Astrocyte (in vitro differentiated cells and primary cell): ENCODE results near the gene C1orf226. TPM values are rescaled to one million over a fixed set of nuclear protein-coding genes. Genes with fewer than 3 reads are reported as not detected.

Experiments used
- DNase-seq: peaks from one replicate; pipeline ENCODE4 v3.0.0-alpha.2; 2010; ENCODE audit warnings: low read depth
- FAIRE-seq: peaks from 2 replicates; lab custom pipeline; 2011; peaks lifted over from hg19 to GRCh38; lab: Jason Lieb, UNC
- H2AFZ ChIP-seq: 2 replicates; pipeline ENCODE4 v1.6.0; 2012; ENCODE audit warnings: low read depth, low read length, inconsistent platforms
- H3K27ac ChIP-seq: 2 replicates; pipeline ENCODE4 v1.5.1; 2011; ENCODE audit warnings: low read depth, low read length, inconsistent platforms
- H3K27me3 ChIP-seq: 2 replicates; pipeline ENCODE4 v1.6.0; 2011; ENCODE audit warnings: low read length, inconsistent platforms; ENCODE audit not compliant: insufficient read depth
- H3K36me3 ChIP-seq: 2 replicates; pipeline ENCODE4 v1.5.1; 2011; ENCODE audit warnings: low read length, inconsistent platforms; ENCODE audit not compliant: insufficient read depth
- H3K4me1 ChIP-seq: 2 replicates; pipeline ENCODE4 v1.5.1; 2011; ENCODE audit warnings: low read length, inconsistent platforms; ENCODE audit not compliant: insufficient read depth
- H3K4me2 ChIP-seq: 2 replicates; pipeline ENCODE4 v1.6.0; 2012; ENCODE audit warnings: low read length, inconsistent platforms
- H3K4me3 ChIP-seq: 2 replicates; pipeline ENCODE4 v1.5.1; 2011; ENCODE audit warnings: low read depth, mild to moderate bottlenecking, low read length, inconsistent platforms; ENCODE audit not compliant: insufficient read depth
- H3K79me2 ChIP-seq: 2 replicates; pipeline ENCODE4 v1.6.0; 2012; ENCODE audit warnings: mild to moderate bottlenecking, low read length, inconsistent platforms; ENCODE audit not compliant: insufficient read depth
- H3K9ac ChIP-seq: 2 replicates; pipeline ENCODE4 v1.6.0; 2012; ENCODE audit warnings: mild to moderate bottlenecking, low read length, inconsistent platforms
- H3K9me3 ChIP-seq: 2 replicates; pipeline ENCODE4 v1.5.1; 2012; ENCODE audit warnings: low read depth, mild to moderate bottlenecking, low read length, inconsistent platforms; ENCODE audit not compliant: insufficient read depth
- H4K20me1 ChIP-seq: 2 replicates; pipeline ENCODE4 v1.6.0; 2012; ENCODE audit warnings: low read length, inconsistent platforms; ENCODE audit not compliant: insufficient read depth
- H3K27ac Mint-ChIP-seq: one replicate; pipeline ENCODE4 v1.8.0; 2021; ENCODE audit warnings: mild to moderate bottlenecking, mixed read lengths; ENCODE audit not compliant: unreplicated experiment
- H3K27me3 Mint-ChIP-seq: one replicate; pipeline ENCODE4 v1.8.0; 2021; ENCODE audit warnings: low read depth, mixed read lengths; ENCODE audit not compliant: unreplicated experiment
- H3K36me3 Mint-ChIP-seq: one replicate; pipeline ENCODE4 v1.8.0; 2021; ENCODE audit warnings: low read depth, mixed read lengths; ENCODE audit not compliant: unreplicated experiment
- H3K4me1 Mint-ChIP-seq: one replicate; pipeline ENCODE4 v1.8.0; 2021; ENCODE audit warnings: low read depth, mixed read lengths; ENCODE audit not compliant: unreplicated experiment
- H3K4me3 Mint-ChIP-seq: one replicate; pipeline ENCODE4 v1.8.0; 2021; ENCODE audit warnings: mild to moderate bottlenecking, moderate library complexity, mixed read lengths; ENCODE audit not compliant: unreplicated experiment
- H3K9me3 Mint-ChIP-seq: one replicate; pipeline ENCODE4 v1.8.0; 2021; ENCODE audit warnings: mild to moderate bottlenecking, mixed read lengths; ENCODE audit not compliant: unreplicated experiment
- EZH2 ChIP-seq: IDR thresholded peaks from 2 replicates; pipeline ENCODE4 v1.6.1; 2012; ENCODE audit warnings: mild to moderate bottlenecking, low read length, inconsistent platforms; ENCODE audit not compliant: insufficient read depth
- total RNA-seq: library from RNA; stranded (reverse); gene quantifications from 2 replicates; pipeline ENCODE4 v1.2.1, GENCODE V29; 2021
- TF ChIP-seq, protein P1 (sequence below): IDR thresholded peaks from 2 replicates; pipeline ENCODE4 v1.5.1; 2011; ENCODE audit warnings: low read depth, mild to moderate bottlenecking, inconsistent platforms, low read length, moderate library complexity; ENCODE audit not compliant: insufficient read depth

Gene C1orf226
- total RNA-seq, 1 donor from 2014 or later: 0.73 TPM

DNA sequence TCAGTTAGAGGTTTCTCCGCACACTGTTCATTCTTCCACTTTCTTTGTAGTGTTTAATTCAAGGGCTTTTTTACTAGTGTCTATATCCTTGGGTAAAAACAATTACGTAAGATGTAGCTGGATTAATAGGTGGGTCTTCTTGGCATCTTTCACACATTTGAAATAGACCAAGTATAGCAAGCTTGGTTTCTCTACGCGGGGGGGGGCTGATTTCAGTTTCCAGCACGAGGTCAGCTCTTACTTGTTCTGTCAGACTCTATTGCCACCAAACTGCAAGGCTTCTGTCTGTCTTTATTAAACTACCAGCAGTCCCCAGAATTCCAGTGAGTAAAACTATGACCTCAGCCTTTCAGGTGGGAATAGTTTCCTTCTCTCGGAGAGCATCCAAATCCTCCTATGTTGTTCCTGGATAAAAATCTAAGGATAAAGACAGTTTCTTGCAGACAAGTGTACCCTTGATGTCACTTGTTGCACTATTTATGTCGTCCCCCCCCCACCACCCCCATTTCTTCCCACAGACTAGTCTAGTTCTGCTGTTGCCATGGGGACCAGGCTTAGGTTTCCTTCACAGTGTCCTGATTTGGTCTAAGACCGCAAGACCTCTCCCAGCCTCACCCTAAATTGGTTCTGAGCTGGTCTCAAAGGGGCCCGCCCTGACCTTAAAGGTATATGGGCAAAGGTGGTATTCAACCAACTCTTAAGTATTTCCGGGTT is 21.8 kb upstream of the C1orf226 start:
- TF ChIP-seq, protein P1, sequence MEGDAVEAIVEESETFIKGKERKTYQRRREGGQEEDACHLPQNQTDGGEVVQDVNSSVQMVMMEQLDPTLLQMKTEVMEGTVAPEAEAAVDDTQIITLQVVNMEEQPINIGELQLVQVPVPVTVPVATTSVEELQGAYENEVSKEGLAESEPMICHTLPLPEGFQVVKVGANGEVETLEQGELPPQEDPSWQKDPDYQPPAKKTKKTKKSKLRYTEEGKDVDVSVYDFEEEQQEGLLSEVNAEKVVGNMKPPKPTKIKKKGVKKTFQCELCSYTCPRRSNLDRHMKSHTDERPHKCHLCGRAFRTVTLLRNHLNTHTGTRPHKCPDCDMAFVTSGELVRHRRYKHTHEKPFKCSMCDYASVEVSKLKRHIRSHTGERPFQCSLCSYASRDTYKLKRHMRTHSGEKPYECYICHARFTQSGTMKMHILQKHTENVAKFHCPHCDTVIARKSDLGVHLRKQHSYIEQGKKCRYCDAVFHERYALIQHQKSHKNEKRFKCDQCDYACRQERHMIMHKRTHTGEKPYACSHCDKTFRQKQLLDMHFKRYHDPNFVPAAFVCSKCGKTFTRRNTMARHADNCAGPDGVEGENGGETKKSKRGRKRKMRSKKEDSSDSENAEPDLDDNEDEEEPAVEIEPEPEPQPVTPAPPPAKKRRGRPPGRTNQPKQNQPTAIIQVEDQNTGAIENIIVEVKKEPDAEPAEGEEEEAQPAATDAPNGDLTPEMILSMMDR: no peak
- TF ChIP-seq EZH2: no peak
- Histone ChIP-seq H3K4me3 (no peak overlapping the region), H3K9ac (no peak overlapping the region), H3K36me3 (no peaks in the 10 kb centered on the region), H4K20me1 (no peaks in the 10 kb centered on the region), H3K9me3 (no peaks in the 10 kb centered on the region), H2AFZ (no peak overlapping the region), H3K27ac (no peak overlapping the region), H3K27me3 (no peaks in the 10 kb centered on the region), H3K79me2 (no peaks in the 10 kb centered on the region), H3K4me2 (no peak overlapping the region), H3K4me1 (peaks cover 7% of the 10 kb centered on the region)
- Mint-ChIP-seq H3K36me3 (no peaks in the 10 kb centered on the region), H3K9me3 (no peaks in the 10 kb centered on the region), H3K27me3 (peaks cover 5% of the 10 kb centered on the region), H3K4me1 (peaks cover under 1% of the 10 kb centered on the region), H3K4me3 (no peak overlapping the region), H3K27ac (no peak overlapping the region)
- FAIRE-seq: no peak
- no peak for DNase-seq

DNA sequence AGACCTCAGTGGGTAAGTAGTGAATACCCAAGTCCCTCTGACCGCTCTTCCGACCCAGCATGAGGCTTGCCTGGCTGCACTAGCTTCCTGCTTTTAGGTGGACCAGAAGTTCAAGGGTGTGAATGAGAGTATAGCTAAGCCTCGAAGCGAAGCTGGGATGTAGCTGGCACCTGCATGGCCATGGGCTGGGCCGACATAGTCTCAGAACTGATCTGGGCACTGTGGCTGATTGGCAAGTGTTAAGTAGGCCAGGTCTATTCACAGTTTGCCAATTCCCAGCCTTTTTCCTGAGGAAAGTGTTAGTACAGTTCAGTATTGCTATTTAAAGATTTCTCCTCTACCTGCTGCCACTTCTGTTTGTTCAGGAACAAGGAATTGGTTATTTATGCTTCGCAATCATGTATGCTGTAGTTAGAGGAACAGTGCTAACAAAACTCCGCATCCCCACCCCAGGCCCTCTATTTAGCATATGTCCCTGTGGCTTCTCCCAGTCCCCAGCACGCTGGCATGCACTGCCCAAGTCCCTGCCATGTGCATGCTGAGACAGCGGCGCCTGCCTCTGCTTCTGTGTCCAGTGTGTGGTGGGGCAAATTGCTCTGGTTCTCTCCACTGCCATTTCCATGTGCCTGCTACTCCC is 21.2 kb upstream of the C1orf226 start:
- H3K9me3 Mint-ChIP-seq: no peaks in the 10 kb centered on the region
- DNase-seq (no peak), FAIRE-seq (no peak)
- no peaks in the 10 kb centered on the region for H3K27me3 ChIP-seq
- peaks cover 2% of the 10 kb centered on the region for H3K4me1 Mint-ChIP-seq
- no peak overlapping the region for H2AFZ ChIP-seq
- H3K9ac ChIP-seq: no peak overlapping the region
- H3K9me3 ChIP-seq: no peaks in the 10 kb centered on the region
- no peaks in the 10 kb centered on the region for H4K20me1 ChIP-seq
- no peak overlapping the region for H3K4me3 ChIP-seq
- H3K4me1 ChIP-seq: peaks cover 8% of the 10 kb centered on the region
- H3K27me3 Mint-ChIP-seq: peaks cover 6% of the 10 kb centered on the region
- H3K36me3 Mint-ChIP-seq: no peaks in the 10 kb centered on the region
- H3K27ac Mint-ChIP-seq: no peak overlapping the region
- no peak overlapping the region for H3K4me2 ChIP-seq
- H3K36me3 ChIP-seq: no peaks in the 10 kb centered on the region
- TF ChIP-seq, protein P1: no peak
- TF ChIP-seq EZH2: no peak
- no peaks in the 10 kb centered on the region for H3K79me2 ChIP-seq
- no peak overlapping the region for H3K27ac ChIP-seq
- H3K4me3 Mint-ChIP-seq: no peak overlapping the region

DNA sequence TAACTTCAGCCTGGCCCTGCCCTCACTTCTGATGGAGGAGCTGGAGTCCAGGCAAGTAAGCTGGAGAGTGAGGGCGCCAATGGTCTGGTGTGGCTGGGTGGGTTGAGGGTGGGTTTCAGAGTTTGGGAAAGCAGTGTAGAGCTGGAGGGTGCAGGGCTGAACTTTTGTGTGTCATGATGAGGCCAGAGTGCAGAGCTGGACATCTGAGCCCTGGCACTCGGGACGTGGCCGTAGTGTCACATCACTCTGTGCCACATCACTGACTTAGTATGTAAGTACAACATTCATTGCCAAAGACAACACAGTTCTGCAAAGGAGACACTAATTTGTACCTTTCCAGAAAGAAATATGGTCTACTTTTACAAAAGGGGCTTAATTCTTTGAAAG is 20.7 kb upstream of the C1orf226 start:
- Histone ChIP-seq H3K9ac (no peak overlapping the region), H3K4me2 (no peak overlapping the region), H3K79me2 (no peaks in the 10 kb centered on the region), H3K4me3 (no peak overlapping the region), H3K9me3 (no peaks in the 10 kb centered on the region), H3K27ac (no peak overlapping the region), H3K27me3 (no peaks in the 10 kb centered on the region), H4K20me1 (no peaks in the 10 kb centered on the region), H3K4me1 (peaks cover 8% of the 10 kb centered on the region), H3K36me3 (no peaks in the 10 kb centered on the region), H2AFZ (no peak overlapping the region)
- no peaks in the 10 kb centered on the region for H3K36me3 Mint-ChIP-seq
- H3K27ac Mint-ChIP-seq: no peak overlapping the region
- DNase-seq: no peak
- H3K9me3 Mint-ChIP-seq: no peaks in the 10 kb centered on the region
- H3K27me3 Mint-ChIP-seq: peaks cover 6% of the 10 kb centered on the region
- FAIRE-seq: no peak
- TF ChIP-seq EZH2: no peak
- TF ChIP-seq, protein P1: no peak
- peaks cover 2% of the 10 kb centered on the region for H3K4me1 Mint-ChIP-seq
- no peak overlapping the region for H3K4me3 Mint-ChIP-seq
